GM23338 (cell line): ENCODE measurements around the gene PHKG2. TPM values are rescaled to one million over a fixed set of nuclear protein-coding genes. Genes with fewer than 3 reads are reported as not detected.

Experiments
- ATAC-seq: fragments of 200-7000 bp; cut with Tn5 transposase; 3 replicates; pipeline ENCODE4 v1.9.1; 2020
- DNase-seq: peaks from one replicate; pipeline ENCODE4 v3.0.0-alpha.2; 2015; ENCODE audit warnings: low spot score
- H2AFZ ChIP-seq: fragments of 200-600 bp; sonication (generic); 2 replicates; pipeline ENCODE4 v1.8.0; 2016; ENCODE audit warnings: antibody characterized with exemption, mild to moderate bottlenecking, moderate library complexity
- H3F3A ChIP-seq: fragments of 200-600 bp; sonication (generic); replicated peaks from 2 replicates; pipeline ENCODE4 v1.8.0; 2017; ENCODE audit warnings: antibody characterized with exemption, mixed run types, low read depth
- H3K27ac ChIP-seq: fragments of 200-600 bp; sonication (generic); 2 replicates; pipeline ENCODE4 v1.6.1; 2016; ENCODE audit warnings: low read depth
- H3K27me3 ChIP-seq: fragments of 200-600 bp; sonication (generic); 2 replicates; pipeline ENCODE4 v1.8.0; 2016; ENCODE audit warnings: mild to moderate bottlenecking, mixed run types, moderate library complexity; ENCODE audit not compliant: insufficient read depth
- H3K36me3 ChIP-seq: fragments of 200-600 bp; sonication (generic); 2 replicates; pipeline ENCODE4 v1.8.0; 2016; ENCODE audit warnings: mild to moderate bottlenecking; ENCODE audit not compliant: insufficient read depth
- H3K4me1 ChIP-seq: fragments of 200-600 bp; sonication (generic); 2 replicates; pipeline ENCODE4 v1.8.0; 2016; ENCODE audit warnings: mild to moderate bottlenecking, moderate library complexity; ENCODE audit not compliant: insufficient read depth
- H3K4me2 ChIP-seq: fragments of 200-600 bp; sonication (generic); 2 replicates; pipeline ENCODE4 v1.7.1; 2017; ENCODE audit warnings: mixed run types
- H3K4me3 ChIP-seq: fragments of 200-600 bp; sonication (generic); 2 replicates; pipeline ENCODE4 v1.6.1; 2016; ENCODE audit warnings: mixed run types
- H3K79me2 ChIP-seq: fragments of 200-600 bp; sonication (generic); replicated peaks from 2 replicates; pipeline ENCODE4 v1.8.0; 2017; ENCODE audit warnings: mild to moderate bottlenecking; ENCODE audit not compliant: insufficient read depth
- H3K9me2 ChIP-seq: fragments of 200-600 bp; sonication (generic); 2 replicates; pipeline ENCODE4 v1.8.0; 2017; ENCODE audit not compliant: insufficient read depth
- H4K20me1 ChIP-seq: fragments of 200-600 bp; sonication (generic); replicated peaks from 2 replicates; pipeline ENCODE4 v1.8.0; 2017; ENCODE audit warnings: mild to moderate bottlenecking; ENCODE audit not compliant: insufficient read depth
- H3K27ac Mint-ChIP-seq: 2 replicates; pipeline ENCODE4 v1.8.0; 2020; ENCODE audit warnings: inconsistent platforms, mild to moderate bottlenecking, moderate library complexity, mixed read lengths
- H3K27me3 Mint-ChIP-seq: 3 replicates; pipeline ENCODE4 v1.8.0; 2022; ENCODE audit warnings: low read depth, mild to moderate bottlenecking, moderate library complexity, mixed read lengths, inconsistent platforms; ENCODE audit not compliant: insufficient read depth, poor library complexity
- H3K36me3 Mint-ChIP-seq: 3 replicates; pipeline ENCODE4 v1.8.0; 2021; ENCODE audit warnings: low read depth, mild to moderate bottlenecking, inconsistent platforms, moderate library complexity, mixed read lengths
- H3K4me1 Mint-ChIP-seq: 3 replicates; pipeline ENCODE4 v1.8.0; 2020; ENCODE audit warnings: mild to moderate bottlenecking, inconsistent platforms, mixed read lengths
- H3K4me3 Mint-ChIP-seq: 3 replicates; pipeline ENCODE4 v1.8.0; 2021; ENCODE audit warnings: moderate library complexity, mild to moderate bottlenecking, inconsistent platforms, mixed read lengths
- H3K9me3 Mint-ChIP-seq: 3 replicates; pipeline ENCODE4 v1.8.0; 2020; ENCODE audit warnings: moderate library complexity, mild to moderate bottlenecking, inconsistent platforms, mixed read lengths
- CTCF ChIP-seq, 2 experiments: fragments of 200-600 bp in 1 of 2; sonication (generic) in 1 of 2; conservative IDR thresholded peaks; 2 replicates each; pipeline versions ENCODE4 v1.5.1 to v1.6.1; 2016 to 2017; ENCODE audit warnings: antibody characterized with exemption in 2 of 2, low read depth in 2 of 2, mild to moderate bottlenecking in 2 of 2, moderate library complexity in 1 of 2
- ETS1 ChIP-seq: IDR thresholded peaks from 2 replicates; pipeline ENCODE4 v1.6.1; 2016; ENCODE audit warnings: antibody characterized with exemption
- EZH2 ChIP-seq: fragments of 200-600 bp; sonication (generic); IDR thresholded peaks from one replicate; pipeline ENCODE4 v1.8.0; 2017; ENCODE audit warnings: antibody characterized with exemption, mild to moderate bottlenecking, low read depth; ENCODE audit not compliant: unreplicated experiment
- EZH2phosphoT487 ChIP-seq: fragments of 200-600 bp; sonication (generic); IDR thresholded peaks from one replicate; pipeline ENCODE4 v1.8.1; 2018; ENCODE audit warnings: antibody characterized with exemption; ENCODE audit not compliant: unreplicated experiment
- POLR2AphosphoS5 ChIP-seq: IDR thresholded peaks from 2 replicates; pipeline ENCODE4 v1.6.1; 2016; ENCODE audit warnings: antibody characterized with exemption, low read depth
- STAT1 ChIP-seq: IDR thresholded peaks from one replicate; pipeline ENCODE4 v1.6.1; 2016; ENCODE audit warnings: antibody characterized with exemption; ENCODE audit not compliant: unreplicated experiment
- ZNF114 ChIP-seq: fragments of 250-450 bp; sonication (Bioruptor Pico); IDR thresholded peaks from 2 replicates; pipeline ENCODE4 v1.5.0; 2020; ENCODE audit warnings: mild to moderate bottlenecking, moderate library complexity
- polyA plus RNA-seq: library from polyadenylated mRNA; unstranded; fragments of >200 nt; fragmentation: Nextera tagmentation; extraction: Ambion mirVana; gene quantifications from 2 replicates; pipeline ENCODE4 v1.2.1, GENCODE V29; 2016
- total RNA-seq: library from RNA; depleted of rRNA; stranded (reverse); fragments of >200 nt; shearing (Covaris generic); gene quantifications from 2 replicates; pipeline ENCODE4 v1.2.3, GENCODE V29; 2014

PHKG2 gene
- total and polyA plus RNA-seq, 2 experiments from 2014 or later: 26.9 to 27.0 TPM

GRCh38 chr16:30779596-30779995 lies 31.4 kb downstream of the PHKG2 start (continued):
- no peak for TF ChIP-seq CTCF (conservative IDR thresholded peaks at IDR 0.05; ENCODE audit: low read depth in 2 of 2)
- TF ChIP-seq ETS1: no peak
- TF ChIP-seq EZH2phosphoT487: no peak
- TF ChIP-seq ZNF114 (CRISPR knock-in tag): no peak
- TF ChIP-seq STAT1: no peak
- TF ChIP-seq EZH2: no peak

GRCh38 chr16:30780021-30780420 lies 31.8 kb downstream of the PHKG2 start:
- Histone ChIP-seq H3K27ac (no peak overlapping the region), H3K4me3 (no peak overlapping the region), H3K27me3 (no peaks in the 10 kb centered on the region), H3K36me3 (peaks cover 3% of the 10 kb centered on the region; the same call in 1 of the 2 replicates), H3K79me2 (0 out of 2 replicates have a peak, but pooled peaks cover 3% of the 10 kb centered on the region), H3F3A (peaks cover 14% of the 10 kb centered on the region; the same call in 1 of the 2 replicates), H3K9me2 (no peaks in the 10 kb centered on the region), H3K4me1 (no peaks in the 10 kb centered on the region; the same call in 1 of the 2 replicates), H2AFZ (no peak overlapping the region), H3K4me2 (no peak overlapping the region), H4K20me1 (peaks cover 5% of the 10 kb centered on the region)
- no peak for DNase-seq
- no peak overlapping the region for H3K4me3 Mint-ChIP-seq
- TF ChIP-seq ZNF114 (CRISPR knock-in tag): no peak
- TF ChIP-seq EZH2phosphoT487: no peak
- TF ChIP-seq ETS1: no peak
- no peak for TF ChIP-seq CTCF (conservative IDR thresholded peaks at IDR 0.05; ENCODE audit: low read depth in 2 of 2)
- TF ChIP-seq POLR2AphosphoS5: no peak
- H3K4me1 Mint-ChIP-seq: peaks cover 25% of the 10 kb centered on the region
- H3K27me3 Mint-ChIP-seq: peaks cover 37% of the 10 kb centered on the region
- H3K27ac Mint-ChIP-seq: no peak overlapping the region; the same call in 1 of the 2 replicates
- no peak for ATAC-seq
- no peaks in the 10 kb centered on the region for H3K9me3 Mint-ChIP-seq
- H3K36me3 Mint-ChIP-seq: peaks cover 27% of the 10 kb centered on the region
